ENCODE measurements around the gene APOBEC3G.

Gene APOBEC3G

GRCh38 chr22:39084666-39085065 is 7.6 kb downstream of the APOBEC3G start:
- H3K36me3 ChIP-seq (ENCODE audit: control insufficient read depth, insufficient read depth, low read length): no peaks in the 10 kb centered on the region
- H2AFZ ChIP-seq: no peak overlapping the region
- no peak overlapping the region for H3K4me2 ChIP-seq (ENCODE audit: low read length)
- H3K4me1 ChIP-seq: no peaks in the 10 kb centered on the region
- no peak overlapping the region for H3K27ac ChIP-seq
- no peak overlapping the region for H3K9ac ChIP-seq
- H3K79me2 ChIP-seq: no peaks in the 10 kb centered on the region
- no peak overlapping the region for H3K4me3 ChIP-seq (ENCODE audit: low read depth, low read length)
- TF ChIP-seq CTCF (IDR thresholded peaks at IDR 0.05): no peak
- no peaks in the 10 kb centered on the region for H3K27me3 ChIP-seq (ENCODE audit: control insufficient read depth, insufficient read depth, low read length)
- H3K9me3 ChIP-seq (ENCODE audit: control insufficient read depth, low read length): no peaks in the 10 kb centered on the region

GRCh38 chr22:39087098-39087497 is 10.0 kb downstream of the APOBEC3G start:
- H3K27me3 ChIP-seq (ENCODE audit: control insufficient read depth, insufficient read depth, low read length): no peaks in the 10 kb centered on the region
- H3K4me1 ChIP-seq: no peaks in the 10 kb centered on the region
- no peaks in the 10 kb centered on the region for H3K79me2 ChIP-seq
- H3K4me3 ChIP-seq (ENCODE audit: low read depth, low read length): no peak overlapping the region
- H2AFZ ChIP-seq: no peak overlapping the region
- no peaks in the 10 kb centered on the region for H3K36me3 ChIP-seq (ENCODE audit: control insufficient read depth, insufficient read depth, low read length)
- H3K4me2 ChIP-seq (ENCODE audit: low read length): no peak overlapping the region
- H3K9me3 ChIP-seq (ENCODE audit: control insufficient read depth, low read length): no peaks in the 10 kb centered on the region
- TF ChIP-seq CTCF (IDR thresholded peaks at IDR 0.05): no peak
- H3K27ac ChIP-seq: no peak overlapping the region
- no peak overlapping the region for H3K9ac ChIP-seq

GRCh38 chr22:39087881-39088684 is 11.0 kb downstream of the APOBEC3G start:
- H3K4me1 ChIP-seq: no peaks in the 10 kb centered on the region
- H3K27ac ChIP-seq: no peak overlapping the region
- H3K4me3 ChIP-seq (ENCODE audit: low read depth, low read length): no peak overlapping the region
- H3K36me3 ChIP-seq (ENCODE audit: control insufficient read depth, insufficient read depth, low read length): no peaks in the 10 kb centered on the region
- TF ChIP-seq CTCF (IDR thresholded peaks at IDR 0.05): no peak
- no peak overlapping the region for H3K4me2 ChIP-seq (ENCODE audit: low read length)
- H3K27me3 ChIP-seq (ENCODE audit: control insufficient read depth, insufficient read depth, low read length): no peaks in the 10 kb centered on the region
- H2AFZ ChIP-seq: no peak overlapping the region
- H3K9ac ChIP-seq: no peak overlapping the region
- no peaks in the 10 kb centered on the region for H3K9me3 ChIP-seq (ENCODE audit: control insufficient read depth, low read length)
- H3K79me2 ChIP-seq: no peaks in the 10 kb centered on the region

- H3K27ac ChIP-seq: no peak overlapping the region
- H3K9ac ChIP-seq: no peak overlapping the region
- no peaks in the 10 kb centered on the region for H3K4me1 ChIP-seq
- H2AFZ ChIP-seq: no peak overlapping the region
- no peaks in the 10 kb centered on the region for H3K9me3 ChIP-seq (ENCODE audit: control insufficient read depth, low read length)
- no peaks in the 10 kb centered on the region for H3K36me3 ChIP-seq (ENCODE audit: control insufficient read depth, insufficient read depth, low read length)
- no peaks in the 10 kb centered on the region for H3K27me3 ChIP-seq (ENCODE audit: control insufficient read depth, insufficient read depth, low read length)
- H3K4me2 ChIP-seq (ENCODE audit: low read length): no peak overlapping the region
- H3K4me3 ChIP-seq (ENCODE audit: low read depth, low read length): no peak overlapping the region
- H3K79me2 ChIP-seq: no peaks in the 10 kb centered on the region
- TF ChIP-seq CTCF (IDR thresholded peaks at IDR 0.05): no peak
Observed at GRCh38 chr22:39088685-39089032, 11.6 kb downstream of the APOBEC3G start.

GRCh38 chr22:39089928-39090327 is 12.9 kb downstream of the APOBEC3G start:
- no peak overlapping the region for H3K9ac ChIP-seq
- H3K4me1 ChIP-seq: no peaks in the 10 kb centered on the region
- no peaks in the 10 kb centered on the region for H3K36me3 ChIP-seq (ENCODE audit: control insufficient read depth, insufficient read depth, low read length)
- no peaks in the 10 kb centered on the region for H3K27me3 ChIP-seq (ENCODE audit: control insufficient read depth, insufficient read depth, low read length)
- H3K27ac ChIP-seq: no peak overlapping the region
- H3K9me3 ChIP-seq (ENCODE audit: control insufficient read depth, low read length): no peaks in the 10 kb centered on the region
- H3K4me3 ChIP-seq (ENCODE audit: low read depth, low read length): no peak overlapping the region
- TF ChIP-seq CTCF (IDR thresholded peaks at IDR 0.05): no peak
- H2AFZ ChIP-seq: no peak overlapping the region
- H3K4me2 ChIP-seq (ENCODE audit: low read length): no peak overlapping the region
- no peaks in the 10 kb centered on the region for H3K79me2 ChIP-seq
